CD4-positive, alpha-beta T cell treated with Interleukin-4 for 4 hours (primary cell): ENCODE results near the gene ZFHX3.

Source experiments
- DNase-seq: peaks from one replicate; pipeline ENCODE4 v3.0.0-alpha.2; 2020

The ZFHX3 gene

DNA sequence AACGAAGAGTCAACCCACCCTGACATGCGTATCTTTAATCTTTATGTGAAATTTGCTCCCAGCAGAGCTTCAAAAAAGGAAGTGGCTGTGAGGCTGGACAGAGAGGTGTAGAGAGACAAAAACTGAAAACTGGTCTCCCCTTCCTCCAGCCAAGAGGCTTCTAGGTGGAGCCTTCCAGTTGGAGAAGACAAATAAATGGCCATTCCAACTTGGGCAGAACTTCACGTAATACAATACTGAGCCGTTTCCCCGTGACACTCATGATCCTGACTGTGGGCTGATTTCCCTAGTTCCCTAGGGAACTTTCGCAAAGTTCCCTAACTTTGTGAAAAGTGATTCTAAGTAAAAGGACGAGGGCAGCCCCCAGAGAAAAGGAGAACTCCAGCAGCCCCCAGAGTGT lies 78.8 kb downstream of the ZFHX3 start:
- DNase-seq: no peak

DNA sequence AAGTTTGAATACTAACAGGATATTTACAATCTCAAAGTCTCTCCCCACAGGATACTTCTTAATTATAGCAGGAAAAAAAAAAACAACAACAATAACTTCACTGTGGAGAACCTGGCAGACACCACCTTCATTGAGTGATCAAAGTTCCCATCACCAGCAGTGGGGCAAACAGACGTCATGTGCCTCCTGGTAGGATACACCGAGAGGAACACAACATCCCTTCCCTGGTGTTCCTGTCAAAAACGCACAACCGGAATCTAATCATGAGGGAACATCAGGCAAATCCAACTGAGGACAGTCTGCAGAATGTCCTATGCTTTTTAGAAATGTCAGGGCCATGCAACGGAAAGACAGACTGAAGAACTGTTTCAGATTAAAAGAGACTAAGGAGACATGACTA lies 80.0 kb downstream of the ZFHX3 start:
- DNase-seq: no peak

GRCh38 chr16:72963533-72964315 lies 84.2 kb downstream of the ZFHX3 start:
- no peak for DNase-seq

- DNase-seq: no peak
These were observed 85.6 kb downstream of the ZFHX3 start for GRCh38 chr16:72962347-72962746.

DNA sequence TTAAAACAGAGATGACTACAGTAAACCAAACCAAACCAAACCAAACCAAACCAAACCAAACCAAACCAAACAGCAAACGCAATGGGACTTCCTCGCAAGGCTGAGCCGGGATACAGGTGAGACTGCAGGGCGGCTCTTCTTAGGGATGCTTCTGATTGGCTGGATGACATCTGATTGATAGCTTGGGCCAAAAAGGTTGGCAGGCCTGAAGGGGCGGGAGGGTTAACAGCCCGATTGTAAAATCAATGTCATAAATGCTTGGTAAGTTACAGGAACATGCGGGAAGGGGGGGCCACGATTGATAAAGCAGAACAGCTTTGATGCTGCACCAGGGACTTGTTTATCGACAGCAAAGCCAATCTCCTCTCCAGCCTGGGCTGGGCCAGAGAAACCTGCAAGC lies 86.1 kb downstream of the ZFHX3 start:
- no peak for DNase-seq

GRCh38 chr16:72961115-72961832 lies 86.7 kb downstream of the ZFHX3 start:
- no peak for DNase-seq

DNA sequence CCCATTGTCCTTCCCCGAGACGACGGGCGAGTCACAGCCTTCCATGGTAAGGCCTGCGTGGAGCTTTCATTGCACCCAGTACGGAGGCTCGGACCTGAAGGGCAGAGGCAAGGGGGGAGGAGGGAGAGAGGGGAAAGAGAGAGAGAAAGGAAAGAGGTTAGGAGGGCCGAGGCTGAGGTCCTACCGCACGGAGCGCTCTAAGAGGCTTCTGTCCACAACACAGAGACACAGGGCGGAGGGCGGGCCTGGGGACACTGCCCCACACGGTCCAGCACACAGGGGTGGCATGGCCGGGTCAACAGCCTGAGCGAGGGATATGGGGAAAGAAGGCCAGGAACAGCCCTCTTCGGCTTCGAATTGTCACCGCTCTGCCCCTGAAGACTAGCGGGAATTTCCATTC lies 87.8 kb downstream of the ZFHX3 start:
- DNase-seq: no peak

- DNase-seq: no peak
These were observed 88.5 kb downstream of the ZFHX3 start for GRCh38 chr16:72959301-72959996.

DNA sequence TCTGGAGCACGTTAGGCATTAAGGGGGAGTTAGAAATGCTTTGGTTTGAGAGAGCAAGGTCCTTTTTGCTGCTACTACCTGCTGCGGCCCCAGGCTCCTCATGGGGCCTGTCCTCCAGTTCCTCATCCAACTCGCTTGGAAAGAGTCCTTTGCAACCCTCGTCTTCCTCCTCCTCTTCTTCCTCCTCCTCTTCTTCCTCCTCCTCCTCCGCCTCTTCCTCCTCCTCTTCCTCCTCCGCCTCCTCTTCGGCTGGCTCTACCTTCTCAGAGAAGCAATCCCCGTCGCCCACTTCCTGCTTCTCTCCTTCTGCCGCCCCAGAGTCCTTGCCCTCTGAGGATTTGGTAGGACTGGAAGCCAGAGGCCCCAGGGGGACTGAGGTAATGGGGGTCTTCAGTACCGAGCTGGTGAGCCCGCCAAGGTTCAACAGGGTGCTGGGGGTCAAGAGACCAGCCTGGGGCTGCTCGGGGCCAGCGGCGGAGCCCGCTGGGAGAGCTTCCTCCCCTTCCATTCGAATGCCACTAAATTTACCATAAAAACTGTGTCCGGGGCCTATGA lies 89.3 kb downstream of the ZFHX3 start:
- DNase-seq: no peak

- DNase-seq: no peak
These were observed 90.3 kb downstream of the ZFHX3 start for GRCh38 chr16:72957303-72958277.

DNA sequence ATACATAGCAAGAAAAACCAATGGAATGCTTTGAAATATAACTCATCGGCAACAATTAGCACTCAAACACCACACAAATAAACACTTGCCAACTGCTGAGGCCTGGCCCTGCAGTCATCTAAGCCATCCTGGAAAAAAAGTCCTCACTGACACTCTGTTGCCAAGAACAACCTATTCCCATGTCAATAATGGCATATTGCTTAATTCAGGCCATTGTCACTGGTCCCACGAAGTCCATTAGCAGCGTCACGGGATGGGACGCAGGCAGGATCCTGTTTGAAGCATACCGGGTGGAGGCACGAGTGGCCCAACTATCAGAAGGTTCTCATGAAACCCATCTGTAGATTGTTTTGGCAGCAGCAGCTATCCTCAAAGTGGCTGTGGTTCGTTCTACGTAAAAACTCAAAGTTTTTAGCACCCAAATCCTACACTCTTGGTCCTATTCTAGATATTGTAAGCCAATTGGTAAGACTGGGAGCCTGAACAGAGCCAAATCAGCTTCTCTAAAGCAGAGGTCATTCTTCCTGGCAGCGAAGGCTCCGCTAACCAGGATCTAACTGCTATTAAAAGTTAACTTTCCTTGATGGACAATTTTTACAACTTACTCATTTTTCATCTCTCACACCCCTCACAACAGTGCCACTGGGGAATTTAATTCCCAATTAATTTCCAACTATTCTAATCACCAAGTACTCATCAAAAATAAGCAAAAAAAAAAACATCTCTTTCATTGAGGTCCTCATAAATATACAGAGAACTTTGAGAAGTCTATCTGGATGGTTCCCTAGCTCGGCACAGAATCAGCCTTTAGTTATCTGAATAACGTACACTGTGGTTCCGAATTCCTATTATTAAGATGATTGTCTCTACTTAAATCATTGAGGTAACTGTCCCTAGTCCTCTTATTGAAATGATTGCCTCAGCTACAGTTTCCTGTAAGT lies 91.5 kb downstream of the ZFHX3 start:
- DNase-seq: no peak

GRCh38 chr16:72952811-72953271 lies 95.1 kb downstream of the ZFHX3 start:
- DNase-seq: no peak

DNA sequence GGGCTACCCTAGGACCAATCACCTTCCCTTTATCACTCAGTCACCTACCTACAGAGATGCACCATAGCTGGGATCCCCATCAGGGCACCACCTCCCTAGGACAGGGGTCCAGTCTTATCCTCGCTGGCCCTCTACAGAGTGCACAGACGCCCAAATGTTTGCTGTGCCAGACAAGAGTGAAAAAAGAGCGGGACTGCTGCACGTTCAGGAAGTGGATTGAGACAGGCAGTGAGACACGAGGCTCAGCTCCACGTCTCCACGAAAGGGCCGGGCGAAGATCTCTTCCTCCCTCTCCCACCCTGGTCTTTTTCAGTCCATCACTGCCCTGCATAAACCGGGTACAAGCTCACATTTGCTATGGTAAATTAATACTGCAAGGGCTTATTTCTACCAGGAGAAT lies 95.5 kb downstream of the ZFHX3 start:
- no peak for DNase-seq

- DNase-seq: no peak
These were observed 96.0 kb downstream of the ZFHX3 start for GRCh38 chr16:72951916-72952315.

DNA sequence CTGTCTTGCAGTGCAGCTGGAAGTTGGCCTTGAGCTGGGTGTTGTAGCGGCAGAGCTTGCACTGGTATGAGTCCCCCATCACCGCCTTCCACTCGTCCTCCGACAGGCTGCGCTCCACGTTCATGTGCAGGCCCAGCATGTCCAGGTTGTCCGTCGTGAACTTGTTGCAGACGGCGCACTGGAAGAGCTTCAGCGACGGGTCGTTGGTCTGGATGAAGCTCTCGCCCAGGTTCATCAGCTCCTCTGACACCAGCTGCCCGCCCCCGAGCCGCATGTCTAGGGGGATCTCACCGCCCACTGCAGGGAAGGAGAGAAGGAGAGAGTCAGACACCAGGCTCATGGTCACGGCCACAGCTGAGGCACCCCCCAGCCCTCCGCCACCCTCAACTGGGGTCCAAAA lies 97.3 kb downstream of the ZFHX3 start:
- no peak for DNase-seq

DNA sequence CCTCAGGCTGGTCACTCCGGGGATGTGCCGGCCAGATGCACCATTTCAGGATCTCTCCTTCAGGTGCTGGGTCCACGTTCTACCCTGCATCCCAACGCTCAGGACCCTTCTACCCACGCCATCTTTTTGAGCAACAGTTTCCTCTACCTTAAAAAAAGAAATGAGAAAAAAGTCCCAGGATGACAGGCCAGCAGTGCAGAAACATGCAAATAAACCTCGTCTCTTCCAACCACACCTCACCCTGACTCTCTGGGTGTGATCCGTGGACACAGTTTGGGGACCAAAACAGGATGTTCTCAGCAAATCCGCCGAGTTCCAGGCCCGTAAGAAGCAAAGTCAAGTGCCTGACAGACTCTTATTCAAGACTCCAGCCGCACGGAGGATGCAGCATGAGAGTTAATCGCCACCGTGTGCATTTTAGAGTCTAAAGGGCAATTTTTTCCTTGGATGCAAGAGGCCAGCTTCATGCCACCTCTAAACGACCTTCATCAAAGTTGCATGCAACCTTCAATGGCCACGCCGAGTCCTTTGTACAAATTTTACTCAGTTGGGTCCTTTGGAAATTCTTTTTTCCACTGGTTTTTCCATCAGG lies 99.6 kb downstream of the ZFHX3 start:
- no peak for DNase-seq

DNA sequence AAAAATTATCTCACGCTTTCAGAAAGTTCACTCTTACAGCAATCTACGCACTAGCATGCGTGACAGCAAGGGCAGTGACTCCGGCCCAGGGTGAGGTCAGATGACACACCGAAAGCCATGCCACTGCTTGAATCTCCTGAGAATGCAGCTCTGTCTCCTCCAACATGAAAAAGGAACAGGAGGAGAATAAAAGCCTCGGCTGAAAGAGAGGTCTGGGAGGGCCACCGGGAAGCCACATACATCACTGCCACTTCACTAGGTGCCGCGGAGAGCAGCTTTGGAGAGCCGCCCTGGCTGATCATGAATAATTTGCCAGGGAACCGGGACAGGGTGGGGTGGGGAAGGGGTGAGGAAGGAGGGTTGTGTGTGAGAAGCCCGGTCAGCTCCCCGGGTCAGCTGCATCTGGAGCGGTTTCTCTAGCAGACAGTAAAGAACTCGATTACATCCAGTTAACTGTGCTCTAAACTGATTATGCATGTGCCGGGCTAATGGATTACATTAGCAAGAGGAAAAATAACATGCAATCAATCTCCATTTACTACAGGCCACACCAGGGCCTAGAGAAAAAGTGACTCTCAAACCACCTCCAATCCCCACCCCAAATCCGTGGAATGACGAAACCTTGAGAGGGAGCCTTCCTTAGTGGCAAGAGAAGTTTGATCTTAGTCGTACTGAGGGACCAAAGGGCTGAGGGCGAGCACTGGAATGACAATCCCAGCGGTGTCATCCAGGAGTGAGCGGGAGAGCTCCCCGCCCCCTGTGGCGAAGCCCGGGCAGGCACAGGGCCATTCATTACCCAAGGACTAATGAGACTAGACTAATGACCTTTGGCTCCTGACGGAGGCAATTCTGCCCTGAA lies 100.3 kb downstream of the ZFHX3 start:
- no peak for DNase-seq

DNA sequence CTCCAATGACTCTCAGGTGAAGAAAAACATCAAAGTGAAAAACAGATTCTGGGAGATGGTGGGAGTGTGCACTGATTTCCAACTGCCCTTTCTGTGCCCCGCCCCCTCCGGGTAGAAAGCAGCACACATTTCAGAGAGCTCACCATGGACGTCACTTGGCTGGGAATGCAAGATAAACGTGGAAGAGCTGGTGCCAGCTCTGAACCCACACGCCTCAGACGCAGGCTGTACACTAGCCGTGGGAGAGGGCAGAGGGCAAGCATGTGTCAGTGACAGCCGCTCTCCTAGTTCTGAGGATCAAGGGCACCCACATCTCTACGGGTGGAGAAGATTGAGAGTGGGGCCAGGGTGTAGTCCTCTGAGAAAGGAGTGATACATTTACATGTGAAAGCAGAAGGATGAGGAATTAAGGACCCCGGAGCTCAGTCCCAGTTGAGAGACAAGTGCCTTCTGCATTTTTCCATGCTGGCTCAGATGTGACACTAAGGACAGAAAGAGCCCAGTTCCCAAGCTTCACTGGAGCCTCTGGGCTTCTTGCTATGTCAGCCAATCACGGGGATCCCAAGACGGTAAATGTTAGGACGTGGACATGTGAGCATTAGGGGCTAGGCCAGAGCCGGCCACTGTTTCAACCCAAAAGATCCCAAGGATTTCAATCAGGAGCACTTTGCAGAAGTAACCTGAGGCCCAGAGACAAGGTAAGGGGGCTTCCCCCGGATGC lies 101.3 kb downstream of the ZFHX3 start:
- DNase-seq: no peak

DNA sequence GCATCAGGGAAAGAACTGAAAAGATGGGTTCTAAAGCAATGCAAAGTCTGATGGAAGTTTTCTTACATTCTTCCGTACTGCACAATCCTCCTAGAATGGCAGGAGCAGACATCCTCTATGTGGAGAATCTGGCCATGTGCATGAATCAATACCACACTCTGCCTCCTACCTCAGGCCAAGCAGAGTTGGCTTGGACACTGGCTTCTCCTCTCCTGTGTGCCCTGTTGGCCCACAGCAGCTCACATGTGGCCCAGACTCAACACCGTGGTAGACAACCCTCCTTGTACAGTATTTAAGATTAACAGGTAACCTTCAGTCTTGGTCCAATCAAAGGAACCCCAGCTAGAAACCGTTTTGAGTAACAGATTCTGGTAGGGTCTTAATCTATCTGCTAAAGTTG lies 101.9 kb downstream of the ZFHX3 start:
- no peak for DNase-seq
